ENCODE measurements around the gene LSM3. TPM values are rescaled to one million over a fixed set of nuclear protein-coding genes. Genes with fewer than 3 reads are reported as not detected.

The LSM3 gene
- 10 to 100 TPM; 14.2 to 20.4 (median 17.2) TPM for polyA plus RNA-seq (ENCODE audit: insufficient read length in 4 of 4)

- DNase-seq (ENCODE audit: low read depth in 4 of 4, low spot score in 2 of 4), result peak; percentile 96 to 97 (median 96)
These were observed at the start of gene LSM3, which contains the start of gene XPC for GRCh38 chr3:14178247-14179113. LSM3 (plus strand) TSS chr3:14178817; CDS start chr3:14178861, 44 bp downstream. XPC (minus strand) TSS chr3:14178601; CDS start chr3:14178568, 33 bp downstream.

DNA sequence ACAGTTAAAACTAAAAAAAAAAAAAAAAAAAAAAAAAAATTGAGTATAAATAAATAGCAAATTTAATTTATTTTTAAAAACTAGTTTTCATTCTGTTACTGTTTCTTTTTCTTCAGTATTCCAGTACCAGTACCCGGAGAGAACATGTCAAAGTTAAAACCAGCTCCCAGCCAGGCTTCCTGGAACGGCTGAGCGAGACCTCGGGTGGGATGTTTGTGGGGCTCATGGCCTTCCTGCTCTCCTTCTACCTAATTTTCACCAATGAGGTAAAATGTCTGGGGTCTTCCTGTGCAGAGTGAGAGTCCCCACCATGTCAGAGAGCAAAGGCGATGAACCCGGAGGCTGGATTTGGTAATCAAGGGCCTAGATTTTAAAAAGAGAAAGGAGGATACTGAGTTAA lies 49.3 kb upstream of the LSM3 start:
- DNase-seq (ENCODE audit: low read depth in 4 of 4, low spot score in 2 of 4), result no peak

GRCh38 chr3:14130230-14130629 lies 48.4 kb upstream of the LSM3 start:
- DNase-seq (ENCODE audit: low read depth in 4 of 4, low spot score in 2 of 4), result no peak

DNA sequence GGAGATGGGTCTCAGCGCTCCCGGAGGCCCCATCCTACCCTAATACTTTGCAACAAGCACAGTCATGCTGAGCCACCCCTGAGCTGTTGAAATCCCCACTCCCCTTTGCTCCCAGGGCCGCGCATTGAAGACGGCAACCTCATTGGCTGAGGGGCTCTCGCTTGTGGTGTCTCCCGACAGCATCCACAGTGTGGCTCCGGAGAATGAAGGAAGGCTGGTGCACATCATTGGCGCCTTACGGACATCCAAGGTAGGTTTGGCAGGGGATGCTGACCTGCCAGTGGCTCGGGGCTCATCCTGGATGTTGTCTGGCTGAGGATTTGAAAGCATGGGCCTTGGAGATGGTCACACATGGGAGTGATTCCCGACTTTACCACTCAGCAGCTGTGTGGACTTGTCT lies 47.9 kb upstream of the LSM3 start:
- DNase-seq (ENCODE audit: low read depth in 4 of 4, low spot score in 2 of 4), result no peak

DNA sequence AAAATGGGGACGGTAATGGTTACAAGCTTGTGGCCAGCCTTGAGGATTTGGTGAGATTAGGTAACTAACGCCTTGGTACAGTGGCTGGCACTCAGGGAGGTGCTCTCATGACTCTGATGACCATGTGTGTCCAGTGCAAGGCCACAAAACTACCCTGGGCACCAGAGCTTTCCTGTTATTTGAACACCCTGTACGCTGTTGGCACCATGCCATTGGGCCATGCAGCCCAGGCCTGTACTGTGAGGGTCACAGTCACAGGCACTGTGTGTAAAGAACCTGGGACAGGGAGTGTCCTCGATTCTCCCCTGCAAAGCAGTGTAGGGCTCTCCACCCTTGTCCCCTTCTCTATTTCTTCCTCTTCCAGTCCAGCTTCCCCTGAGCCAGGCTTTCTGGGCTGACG lies 47.5 kb upstream of the LSM3 start:
- no peak for DNase-seq (ENCODE audit: low read depth in 4 of 4, low spot score in 2 of 4)

GRCh38 chr3:14132120-14132519 lies 46.5 kb upstream of the LSM3 start:
- no peak for DNase-seq (ENCODE audit: low read depth in 4 of 4, low spot score in 2 of 4)

DNA sequence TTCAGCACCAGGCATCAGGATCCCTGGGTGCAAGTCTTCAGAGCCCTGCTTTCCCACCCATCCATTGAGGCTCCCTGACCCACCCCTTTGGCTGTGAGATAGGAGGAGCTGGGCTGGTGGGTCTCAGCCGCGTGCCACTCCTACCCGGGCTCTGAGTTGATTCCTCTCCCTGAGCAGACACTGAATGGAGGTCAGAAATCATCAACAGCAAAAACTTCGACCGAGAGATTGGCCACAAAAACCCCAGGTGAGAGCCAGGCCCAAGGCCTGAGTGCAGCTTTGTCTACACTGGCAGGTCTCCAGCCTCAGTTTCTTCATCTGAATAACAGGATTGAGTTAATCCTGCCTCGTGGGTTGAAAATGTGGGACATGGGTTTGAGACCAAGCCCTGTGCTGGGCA lies 45.9 kb upstream of the LSM3 start:
- no peak for DNase-seq (ENCODE audit: low read depth in 4 of 4, low spot score in 2 of 4)

GRCh38 chr3:14133188-14133800 lies 45.3 kb upstream of the LSM3 start:
- DNase-seq (ENCODE audit: low read depth in 4 of 4, low spot score in 2 of 4), result no peak

DNA sequence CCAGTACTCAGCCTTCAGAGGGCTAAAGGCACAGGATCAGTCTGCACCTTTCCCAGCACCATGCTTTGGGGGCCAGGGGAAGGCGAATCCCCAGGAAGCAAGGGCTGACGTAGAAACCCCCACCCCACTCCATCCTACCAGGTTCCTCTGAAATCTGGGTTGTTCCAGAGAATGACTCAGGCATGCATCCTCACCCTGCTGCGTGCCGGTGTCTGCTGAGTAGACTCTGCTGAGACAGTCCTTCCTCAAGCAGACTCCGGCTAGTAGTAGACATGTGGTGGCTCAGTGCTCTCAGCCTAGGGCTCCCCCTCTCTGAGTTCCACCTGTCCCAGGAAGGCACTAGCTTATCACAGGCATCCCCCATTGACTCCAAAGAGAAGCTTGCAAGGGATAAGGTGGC lies 44.7 kb upstream of the LSM3 start:
- DNase-seq (ENCODE audit: low read depth in 4 of 4, low spot score in 2 of 4), result no peak

DNA sequence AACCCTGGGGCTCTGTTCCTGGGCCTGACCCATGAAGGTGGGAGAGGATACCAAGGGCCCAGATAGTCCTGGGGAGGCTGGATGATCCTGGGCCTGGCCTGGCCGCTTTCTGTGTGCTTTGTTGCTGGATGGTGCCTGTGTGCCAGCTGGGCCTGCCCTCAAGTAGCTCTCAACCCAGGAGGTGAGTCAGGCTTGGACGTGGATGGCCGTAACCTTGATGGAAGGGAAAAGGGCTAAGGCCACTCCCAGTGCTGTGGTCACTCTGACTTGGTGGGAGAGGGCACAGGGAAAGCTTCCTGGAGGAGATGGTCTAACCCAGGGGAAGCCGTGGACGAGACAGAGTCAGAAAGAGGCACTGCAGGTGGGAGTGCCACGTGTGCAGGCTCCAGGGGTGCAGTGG lies 44.3 kb upstream of the LSM3 start:
- no peak for DNase-seq (ENCODE audit: low read depth in 4 of 4, low spot score in 2 of 4)

- no peak for DNase-seq (ENCODE audit: low read depth in 4 of 4, low spot score in 2 of 4)
These were observed 43.0 kb upstream of the LSM3 start for GRCh38 chr3:14135581-14135980.

GRCh38 chr3:14137004-14137403 lies 41.6 kb upstream of the LSM3 start:
- DNase-seq (ENCODE audit: low read depth in 4 of 4, low spot score in 2 of 4), result no peak

DNA sequence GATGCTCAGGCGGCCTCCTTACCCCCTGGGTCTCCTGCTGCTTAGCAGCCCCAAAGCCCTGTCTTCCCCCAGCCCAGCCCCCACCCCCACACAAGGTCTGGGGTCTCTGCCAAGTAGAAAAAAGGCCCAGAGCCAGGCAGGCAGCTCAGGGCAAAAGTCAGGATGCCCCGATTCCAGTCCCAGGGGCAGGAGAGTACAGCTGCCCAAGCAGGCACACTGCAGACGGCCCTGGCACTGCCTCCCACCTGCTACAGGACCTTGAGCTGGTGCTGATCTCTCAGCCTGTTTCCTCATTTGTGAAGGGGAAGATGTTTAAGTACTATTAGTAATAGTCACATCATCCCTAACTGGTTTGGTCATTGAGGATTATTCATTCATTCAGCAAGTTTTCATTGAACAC lies 41.2 kb upstream of the LSM3 start:
- no peak for DNase-seq (ENCODE audit: low read depth in 4 of 4, low spot score in 2 of 4)

DNA sequence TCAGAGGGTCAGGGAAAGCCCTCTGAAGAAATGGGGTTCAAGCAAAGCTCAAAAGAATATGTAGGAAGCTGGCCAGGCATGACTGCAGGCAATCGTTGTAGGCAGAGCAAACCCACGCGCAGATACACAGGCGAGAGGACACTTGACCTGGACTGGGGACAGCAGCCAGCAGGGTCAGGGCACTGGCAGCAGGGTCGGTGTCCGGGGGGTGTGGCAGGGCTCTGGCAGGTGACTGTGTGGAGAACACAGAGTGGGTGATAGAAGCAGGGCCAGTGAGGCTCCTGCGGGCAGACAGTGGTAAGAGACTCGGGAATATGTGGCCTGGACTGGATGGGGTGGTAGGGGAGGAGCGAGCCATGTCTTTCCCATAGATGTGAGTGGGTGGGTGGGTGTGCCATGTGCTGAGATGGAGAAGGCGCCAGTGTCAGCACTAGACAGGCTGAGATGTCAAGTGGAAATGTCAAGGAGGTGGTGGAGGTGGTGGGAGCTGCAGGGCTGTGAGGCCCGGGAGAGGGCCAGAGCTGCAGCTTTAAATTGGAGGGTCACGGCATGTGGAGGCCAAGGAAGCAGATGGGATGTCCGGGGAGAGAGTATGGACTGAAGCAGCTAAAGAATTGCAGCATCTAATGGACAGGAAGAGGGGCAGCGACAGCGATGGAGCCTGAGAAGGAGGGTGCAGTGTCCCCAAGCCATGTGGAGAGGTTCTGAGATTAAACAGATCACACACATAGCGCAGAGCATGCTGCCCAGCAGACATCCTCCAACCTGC lies 40.3 kb upstream of the LSM3 start:
- no peak for DNase-seq (ENCODE audit: low read depth in 4 of 4, low spot score in 2 of 4)

GRCh38 chr3:14138878-14139655 lies 39.5 kb upstream of the LSM3 start:
- no peak for DNase-seq (ENCODE audit: low read depth in 4 of 4, low spot score in 2 of 4)

GRCh38 chr3:14139771-14140170 lies 38.8 kb upstream of the LSM3 start:
- DNase-seq (ENCODE audit: low read depth in 4 of 4, low spot score in 2 of 4), result no peak

DNA sequence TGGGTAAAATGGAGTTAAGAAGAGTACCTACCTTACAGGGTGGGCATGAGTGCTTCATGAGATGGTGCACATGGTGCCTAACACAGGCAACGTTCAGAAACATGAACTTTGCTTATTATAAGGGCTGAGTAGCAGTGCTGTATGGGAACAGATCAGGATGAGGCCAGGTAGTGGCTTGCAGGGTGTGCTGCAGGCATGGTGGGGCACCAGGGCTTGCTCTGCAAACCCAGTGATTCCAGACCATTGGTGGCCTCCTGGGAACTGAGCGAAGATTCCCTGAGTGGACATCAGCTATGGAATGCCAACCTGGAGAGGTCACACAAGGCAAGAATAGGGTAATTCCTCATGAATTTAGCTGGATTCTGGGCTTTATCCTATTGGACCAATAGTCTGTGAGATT lies 37.9 kb upstream of the LSM3 start:
- no peak for DNase-seq (ENCODE audit: low read depth in 4 of 4, low spot score in 2 of 4)

DNA sequence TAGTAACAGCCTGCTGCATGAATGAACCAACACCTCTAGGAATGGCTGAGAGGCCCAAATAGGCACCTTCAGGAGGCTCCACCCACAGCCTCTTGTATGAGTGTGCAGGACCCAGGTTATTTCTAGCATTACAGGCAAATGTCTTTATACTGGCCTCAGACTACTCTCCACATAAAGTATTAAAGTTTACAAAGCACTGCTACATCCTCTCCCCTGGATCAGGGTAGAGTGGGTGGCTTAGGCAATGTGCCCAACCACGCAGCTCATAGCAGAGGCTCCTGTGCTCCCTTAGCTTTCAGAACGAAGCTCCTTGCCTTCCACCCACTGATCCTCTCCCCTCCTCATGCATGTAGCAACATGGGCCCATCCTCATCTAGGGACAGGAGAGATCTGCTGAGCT lies 37.5 kb upstream of the LSM3 start:
- DNase-seq (ENCODE audit: low read depth in 4 of 4, low spot score in 2 of 4), result no peak

- no peak for DNase-seq (ENCODE audit: low read depth in 4 of 4, low spot score in 2 of 4)
These were observed 36.8 kb upstream of the LSM3 start for GRCh38 chr3:14141602-14142341.
